Choroid plexus epithelial cell (primary cell): Measurements from ENCODE around the gene NXPH3.

Source experiments
- DNase-seq: peaks from one replicate; pipeline ENCODE4 v3.0.0-alpha.2; 2010; ENCODE audit warnings: low read depth
- H3K4me3 ChIP-seq: 2 replicates; pipeline ENCODE4 v1.5.1; 2011; ENCODE audit warnings: low read depth, mild to moderate bottlenecking, control low read depth, low read length, moderate library complexity
- TF ChIP-seq, protein P1 (sequence below): conservative IDR thresholded peaks from 2 replicates; pipeline ENCODE4 v1.5.1; 2011; ENCODE audit warnings: low read depth, mild to moderate bottlenecking, control low read depth, inconsistent platforms, low read length, moderate library complexity

Gene NXPH3

DNA sequence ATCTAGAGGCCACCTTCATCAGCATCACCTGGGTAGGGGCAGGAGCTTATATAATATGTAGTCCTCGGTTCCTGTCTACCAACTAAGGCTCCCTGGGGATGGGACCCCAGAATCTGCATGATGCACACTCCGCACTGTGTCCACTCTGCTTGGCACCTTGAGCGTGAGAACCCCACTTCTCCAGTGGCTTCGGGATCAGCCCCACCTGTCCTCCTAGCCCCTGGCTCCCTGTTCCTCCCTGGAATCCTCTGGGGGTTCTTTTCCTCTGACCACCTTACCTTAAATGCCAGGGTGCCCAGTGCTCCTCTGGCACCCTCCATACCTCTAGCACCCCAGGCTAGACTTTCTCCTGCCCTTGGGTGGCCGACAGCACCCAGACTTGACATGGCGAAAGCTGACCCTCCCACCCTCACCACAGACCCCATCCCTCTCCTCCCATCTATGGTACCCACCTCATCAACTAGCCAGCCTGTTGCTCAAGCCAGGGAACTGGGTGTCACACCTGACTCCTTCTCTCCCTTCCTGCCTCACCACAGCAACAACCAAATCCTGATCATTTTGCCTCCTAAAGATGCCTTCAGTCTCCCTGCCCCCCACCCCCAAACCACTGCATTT, 2.8 kb upstream of the NXPH3 start:
- TF ChIP-seq, protein P1, sequence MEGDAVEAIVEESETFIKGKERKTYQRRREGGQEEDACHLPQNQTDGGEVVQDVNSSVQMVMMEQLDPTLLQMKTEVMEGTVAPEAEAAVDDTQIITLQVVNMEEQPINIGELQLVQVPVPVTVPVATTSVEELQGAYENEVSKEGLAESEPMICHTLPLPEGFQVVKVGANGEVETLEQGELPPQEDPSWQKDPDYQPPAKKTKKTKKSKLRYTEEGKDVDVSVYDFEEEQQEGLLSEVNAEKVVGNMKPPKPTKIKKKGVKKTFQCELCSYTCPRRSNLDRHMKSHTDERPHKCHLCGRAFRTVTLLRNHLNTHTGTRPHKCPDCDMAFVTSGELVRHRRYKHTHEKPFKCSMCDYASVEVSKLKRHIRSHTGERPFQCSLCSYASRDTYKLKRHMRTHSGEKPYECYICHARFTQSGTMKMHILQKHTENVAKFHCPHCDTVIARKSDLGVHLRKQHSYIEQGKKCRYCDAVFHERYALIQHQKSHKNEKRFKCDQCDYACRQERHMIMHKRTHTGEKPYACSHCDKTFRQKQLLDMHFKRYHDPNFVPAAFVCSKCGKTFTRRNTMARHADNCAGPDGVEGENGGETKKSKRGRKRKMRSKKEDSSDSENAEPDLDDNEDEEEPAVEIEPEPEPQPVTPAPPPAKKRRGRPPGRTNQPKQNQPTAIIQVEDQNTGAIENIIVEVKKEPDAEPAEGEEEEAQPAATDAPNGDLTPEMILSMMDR, result no peak
- no peak for DNase-seq
- H3K4me3 ChIP-seq, result no peak overlapping the region

DNA sequence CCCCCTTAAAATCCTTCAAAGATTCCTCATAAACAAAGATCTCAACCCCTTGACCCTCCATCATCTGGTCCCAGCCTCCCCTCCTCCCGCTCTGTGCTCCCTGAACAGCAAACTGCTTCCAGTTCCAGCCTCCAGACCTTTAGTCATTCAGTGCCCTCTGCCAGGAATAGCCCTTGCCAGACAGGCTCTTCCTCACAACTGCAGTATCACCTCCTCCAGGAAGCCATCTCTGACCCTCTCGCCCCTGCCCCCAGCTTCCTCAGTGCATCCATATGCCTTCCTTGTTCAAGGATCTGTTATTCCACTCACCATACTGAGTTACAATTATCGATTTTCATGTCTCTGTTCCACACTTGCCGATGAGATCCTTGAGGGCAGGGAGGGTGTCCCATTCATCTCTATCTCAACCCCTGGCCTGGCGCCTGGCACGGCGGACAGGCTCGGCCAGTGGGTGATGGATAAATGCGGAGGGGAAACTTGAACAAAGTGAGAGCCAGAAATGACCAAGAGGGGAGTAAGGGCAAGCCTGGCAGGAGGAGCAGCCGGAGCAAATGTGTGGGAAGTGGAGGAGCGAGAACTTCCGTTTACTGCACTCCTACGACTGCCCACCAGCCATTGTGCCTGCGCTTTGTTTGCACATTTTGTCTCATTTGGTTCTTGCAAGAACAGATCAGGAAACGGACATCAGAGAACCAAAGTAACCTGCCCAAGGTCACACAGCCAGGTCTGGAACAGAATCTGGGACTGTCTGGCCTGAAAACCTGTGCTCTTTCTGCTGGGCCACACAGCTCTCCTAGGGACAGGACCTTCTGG, 2.0 kb upstream of the NXPH3 start:
- H3K4me3 ChIP-seq, result no peak overlapping the region
- TF ChIP-seq, protein P1, result no peak
- no peak for DNase-seq

DNA sequence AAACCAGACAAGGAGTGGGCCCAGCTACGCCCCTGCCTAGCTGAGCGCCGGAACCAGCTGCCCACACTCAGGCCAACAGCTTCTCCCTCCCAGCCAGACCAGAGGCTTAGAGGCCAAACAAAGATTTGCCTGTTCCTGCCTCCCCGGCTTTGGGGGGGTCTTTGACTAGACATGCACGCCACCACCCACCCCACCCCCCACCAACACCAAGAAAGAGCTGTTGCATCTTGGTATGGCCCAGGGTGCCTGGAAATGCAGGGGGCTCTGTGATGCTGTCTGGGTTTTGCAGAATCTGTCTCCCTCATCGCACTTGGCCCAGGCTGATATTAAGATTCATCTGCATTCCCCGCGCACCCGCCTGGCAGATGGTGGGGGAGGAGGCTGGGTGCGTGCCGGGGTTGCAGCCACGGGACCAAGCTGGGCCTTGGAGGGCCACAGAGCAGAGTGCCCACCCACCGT, 1.3 kb upstream of the NXPH3 start:
- TF ChIP-seq, protein P1, result no peak
- no peak for DNase-seq

DNA sequence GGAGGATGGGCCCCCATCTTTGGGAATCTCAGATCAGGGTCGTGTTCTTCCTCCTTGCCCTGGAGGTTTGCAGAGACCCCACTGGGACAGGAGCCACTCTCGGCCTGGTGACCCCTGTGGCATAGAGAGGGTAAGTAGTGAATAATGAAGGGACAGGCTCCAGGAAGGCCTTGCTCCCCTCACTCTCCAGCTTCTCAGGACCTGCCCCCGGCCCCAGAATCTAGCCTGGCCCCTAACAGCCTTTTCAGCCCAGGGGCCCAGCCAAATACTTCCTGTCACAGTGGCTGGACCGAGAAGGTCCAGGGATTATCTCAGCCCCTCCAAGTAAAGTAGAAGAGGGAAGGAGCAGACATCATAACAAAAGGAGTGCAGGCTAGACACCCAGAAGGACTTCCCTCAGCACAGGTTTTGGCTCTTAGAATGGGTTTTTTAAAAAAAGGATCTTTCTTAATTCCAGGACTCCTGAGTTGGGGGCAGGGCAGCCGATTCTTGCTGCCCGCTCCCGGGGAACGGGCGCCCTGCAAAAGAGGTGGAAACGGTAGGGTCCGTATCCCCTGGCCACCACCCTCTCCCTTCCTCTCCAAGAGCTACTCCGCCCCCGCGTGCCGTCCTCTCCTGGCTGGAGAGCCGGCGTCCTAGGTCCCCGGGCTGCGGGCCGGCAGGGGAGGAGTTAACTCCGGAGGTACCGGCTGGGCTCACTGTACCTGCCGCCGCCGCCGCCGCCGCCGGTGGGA, 559 bp upstream of the NXPH3 start:
- DNase-seq, result no peak
- TF ChIP-seq, protein P1, result no peak
- peak overlapping the region; percentile 26 for H3K4me3 ChIP-seq

More for the DNA sequence above, 1.3 kb upstream of the NXPH3 start:
- H3K4me3 ChIP-seq, result no peak overlapping the region

DNA sequence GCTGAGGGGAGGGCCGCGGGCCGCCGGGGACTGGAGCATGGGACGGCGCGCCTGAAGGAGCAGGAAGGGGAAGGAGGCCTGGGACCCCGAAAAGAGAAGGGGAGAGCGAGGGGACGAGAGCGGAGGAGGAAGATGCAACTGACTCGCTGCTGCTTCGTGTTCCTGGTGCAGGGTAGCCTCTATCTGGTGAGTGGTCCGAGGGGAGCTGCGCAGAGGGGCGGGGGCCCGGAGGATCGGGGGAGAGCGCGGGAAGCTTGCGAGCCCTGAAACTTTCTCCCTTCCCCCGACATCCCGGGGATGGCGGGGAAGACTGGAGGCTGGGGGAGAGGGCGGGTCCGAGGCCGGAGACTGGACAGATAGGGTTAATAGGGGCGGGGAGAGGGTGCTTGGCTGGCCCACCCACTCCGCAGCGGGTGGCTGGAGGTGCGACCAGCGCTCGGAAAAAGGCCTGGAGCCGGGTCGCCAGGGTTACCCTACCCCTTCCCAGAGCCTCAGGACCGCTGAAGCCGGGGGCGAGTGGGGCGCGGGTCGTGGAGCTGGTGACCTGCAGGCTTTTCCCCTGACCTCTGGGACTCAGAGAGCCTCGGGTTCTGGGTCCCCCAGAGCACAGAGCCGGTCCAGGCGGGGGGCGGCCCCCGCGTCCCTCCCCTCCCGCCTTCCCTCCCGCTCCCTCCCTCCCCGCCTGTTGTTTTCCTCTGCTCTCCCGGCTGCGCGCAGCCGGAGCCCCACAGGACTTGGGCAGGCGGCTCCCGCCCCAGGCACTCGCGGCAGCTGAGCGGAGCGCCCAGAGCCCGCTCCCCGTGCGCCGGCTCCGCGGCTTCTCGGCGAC, 631 bp downstream of the NXPH3 start:
- peak; percentile 50 for DNase-seq
- TF ChIP-seq, protein P1, result no peak

DNA sequence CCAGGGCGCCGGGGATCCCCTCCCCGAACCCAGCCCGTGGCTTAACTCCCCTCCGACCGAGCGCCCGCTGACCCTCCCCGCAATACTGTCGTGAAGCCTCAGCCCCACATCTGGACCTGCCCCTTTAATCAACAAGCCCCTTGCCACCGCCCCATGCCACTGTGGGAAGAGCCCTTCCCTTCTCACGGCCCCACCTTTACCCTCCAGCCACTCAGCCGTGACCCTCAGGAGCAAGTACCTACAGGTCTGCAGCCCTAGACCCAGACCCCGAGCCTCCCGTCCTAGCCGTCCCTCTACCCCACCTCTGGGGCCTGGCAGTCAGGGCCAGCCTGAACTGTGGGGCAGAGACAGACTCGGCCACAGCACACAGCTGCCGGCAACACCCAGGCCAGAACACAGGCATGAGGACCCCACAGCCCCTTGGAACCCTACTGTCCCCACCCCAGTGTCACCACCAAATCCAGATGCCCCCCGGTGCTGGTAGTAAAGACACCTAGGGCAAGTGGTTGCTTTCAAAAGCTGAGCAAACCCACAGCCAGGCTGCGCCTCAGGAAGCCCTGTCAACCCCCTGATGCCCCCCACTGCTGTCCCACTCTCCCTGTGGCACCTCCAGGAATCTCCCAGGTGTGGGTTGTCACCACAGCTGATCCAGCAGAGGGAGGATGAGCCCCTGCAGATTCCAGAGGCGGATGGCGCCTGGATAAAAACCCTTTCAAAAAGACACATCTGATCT, 1.4 kb downstream of the NXPH3 start:
- peak overlapping the region; percentile 60 for H3K4me3 ChIP-seq
- TF ChIP-seq, protein P1, result no peak
- no peak for DNase-seq

More for the DNA sequence above, 631 bp downstream of the NXPH3 start:
- H3K4me3 ChIP-seq, result peak overlapping the region; percentile 60
